Upper lobe of left lung (tissue), 4 donors: ENCODE data around the gene NDFIP2.

Source experiments
- CTCF ChIP-seq, 6 experiments: fragments of 450-650 bp in 4 of 6; fragments of 200-600 bp in 2 of 6; sonication (generic) in 2 of 6; IDR thresholded peaks; one replicate each; pipeline ENCODE4 v1.5.1; 2016 to 2019; ENCODE audit warnings: antibody characterized with exemption in 6 of 6
- EP300 ChIP-seq, 4 donors: sonication (generic); formaldehyde crosslinking; IDR thresholded peaks; one replicate each; pipeline ENCODE4 v1.5.1; 2017; ENCODE audit warnings: antibody characterized with exemption in 4 of 4, control low read depth in 2 of 4
- POLR2A ChIP-seq, 4 donors: fragments of 450-650 bp; IDR thresholded peaks; one replicate each; pipeline ENCODE4 v1.5.1; 2016 to 2017; ENCODE audit warnings: antibody characterized with exemption in 4 of 4, mild to moderate bottlenecking in 2 of 4

DNA sequence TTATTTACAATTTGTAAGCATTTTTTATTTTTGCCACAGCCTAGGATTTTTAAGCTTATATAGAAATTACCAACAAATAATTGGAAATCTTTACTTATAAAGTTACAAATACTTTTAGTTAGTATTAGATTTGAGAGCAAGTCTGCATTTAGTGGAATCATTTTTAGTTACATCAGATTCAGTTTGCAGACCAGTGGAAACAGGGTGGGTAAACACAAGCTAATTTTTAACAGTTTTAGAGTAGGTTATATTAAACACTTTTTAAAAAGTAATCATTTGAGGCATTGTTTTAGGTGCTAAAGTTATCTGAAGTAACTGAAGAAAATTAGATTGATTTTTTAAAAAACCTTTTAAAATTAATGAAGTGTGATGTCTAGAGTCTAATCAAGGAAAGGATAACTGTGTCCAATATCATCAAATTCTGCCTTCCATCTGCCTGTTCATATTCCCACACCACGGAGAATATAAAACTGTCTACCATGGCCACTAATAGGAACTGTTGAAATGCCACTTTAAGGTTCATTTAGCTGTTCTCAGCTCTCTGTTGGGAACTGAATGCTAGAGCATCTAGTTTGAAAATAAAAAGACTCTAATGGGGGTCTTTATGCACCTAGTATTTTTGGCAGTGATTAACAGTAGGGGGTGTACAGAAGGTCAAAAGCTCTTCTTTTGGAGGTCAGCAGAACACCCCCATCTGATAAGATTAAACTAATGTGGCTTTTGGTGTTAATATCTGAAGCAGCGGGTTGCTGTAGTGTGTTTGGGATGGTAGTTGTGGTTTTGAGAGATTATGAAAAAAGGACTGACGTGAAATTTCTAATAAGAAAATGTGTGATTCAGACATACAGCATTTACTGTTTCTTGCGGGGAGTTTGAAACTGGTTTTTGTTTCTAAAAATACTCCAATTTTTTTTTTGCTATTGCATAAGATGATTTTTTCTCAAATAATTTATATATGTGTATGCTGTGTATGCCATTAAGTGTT lies 66.5 kb downstream of the NDFIP2 start:
- TF ChIP-seq EP300 (IDR thresholded peaks at IDR 0.05) = no peak
- no peak for TF ChIP-seq POLR2A (IDR thresholded peaks at IDR 0.05)
- TF ChIP-seq CTCF (IDR thresholded peaks at IDR 0.05) = no peak
